ENCODE measurements around the gene RAB11FIP5. TPM values are rescaled to one million over a fixed set of nuclear protein-coding genes. Genes with fewer than 3 reads are reported as not detected.

Gene RAB11FIP5
- total and polyA plus RNA-seq, 2 of the 4 experiments (the other 2 are of a cell fraction) = 21.5 to 34.5 TPM

- Histone ChIP-seq H2BK5ac (ENCODE audit: low read depth, low read length, poor library complexity, severe bottlenecking) (no peak overlapping the region), H3K9me3 (ENCODE audit: control insufficient read depth, insufficient read depth, low read length) (no peaks in the 10 kb centered on the region), H3K4ac (ENCODE audit: low read depth, low read length) (no peak overlapping the region), H3K36me3 (ENCODE audit: control insufficient read depth, insufficient read depth, low read length) (peaks cover 3% of the 10 kb centered on the region; the same call in 1 of the 2 replicates), H2BK20ac (ENCODE audit: low read depth, low read length) (no peak overlapping the region), H3K18ac (ENCODE audit: low read depth, low read length) (no peak overlapping the region), H4K91ac (ENCODE audit: insufficient read depth, low read depth, low read length) (no peak overlapping the region), H3K4me1 (ENCODE audit: control insufficient read depth, insufficient read depth, low read length) (no peaks in the 10 kb centered on the region), H2AK5ac (ENCODE audit: low read depth, low read length) (no peak overlapping the region), H2AFZ (replicated peaks; ENCODE audit: low read length, poor library complexity) (no peak overlapping the region), H4K5ac (ENCODE audit: low read depth, low read length) (no peak overlapping the region), H3K9ac (ENCODE audit: low read depth, low read length) (no peak overlapping the region), H4K20me1 (ENCODE audit: insufficient read depth, low read length) (no peaks in the 10 kb centered on the region; the same call in 1 of the 2 replicates), H3K27me3 (ENCODE audit: control insufficient read depth, insufficient read depth, low read length) (no peaks in the 10 kb centered on the region), H3K14ac (replicated peaks; ENCODE audit: low read depth, low read length) (no peak overlapping the region), H3K4me3 (ENCODE audit: insufficient read depth, low read depth, low read length) (no peak overlapping the region), H3K4me2 (ENCODE audit: low read depth, low read length) (no peak overlapping the region), H4K8ac (ENCODE audit: low read depth in 2 of 2, low read length in 2 of 2) (no peak overlapping the region), H3K27ac (ENCODE audit: insufficient read depth, low read length) (no peak overlapping the region), H3K9me1 (ENCODE audit: insufficient read depth, low read length) (peaks cover 3% of the 10 kb centered on the region; the same call in 1 of the 2 replicates), H2BK120ac (ENCODE audit: low read depth, low read length) (no peak overlapping the region), H3K23ac (ENCODE audit: low read depth, low read length) (no peak overlapping the region), H3K56ac (ENCODE audit: extremely low read depth, insufficient read depth, low read length) (no peak overlapping the region), H2AK9ac (replicated peaks; ENCODE audit: low read depth, low read length, poor library complexity) (no peak overlapping the region), H2BK15ac (ENCODE audit: low read depth, low read length) (no peak overlapping the region), H3K79me1 (ENCODE audit: low read depth in 1 of 2, low read length in 2 of 2) (no peaks in the 10 kb centered on the region)
- DNase-seq (peak; percentile 48), ATAC-seq (ENCODE audit: low read depth) (peak; percentile 97)
- dilution Hi-C loops (cut with HindIII; ENCODE audit: low sequenced_read_pairs, unreplicated experiment) = no loop called here
- in situ Hi-C loops (cut with MboI; ENCODE audit: low sequenced_read_pairs) = no loop called here
- BruUV-seq (replicated peaks) = no TSS peak
- intact Hi-C loops (cut with micrococcal nuclease) = no loop called here
- whole genome bisulfite sequencing, 2 experiments (ENCODE audit: extremely low coverage in 2 of 2, insufficient read length in 1 of 2) = no CpG with 5 or more reads among the region's 1 CpG
- TF ChIP-seq MXI1 (IDR thresholded peaks at IDR 0.05; ENCODE audit: borderline replicate concordance, low read depth, low read length) (no peak), RFX5 (IDR thresholded peaks at IDR 0.05; ENCODE audit: low read depth, low read length) (no peak), MAFK (IDR thresholded peaks at IDR 0.05; ENCODE audit: low read depth, low read length) (no peak), FOS (IDR thresholded peaks at IDR 0.05; ENCODE audit: low read depth, low read length) (no peak), NFE2L2 (IDR thresholded peaks at IDR 0.05; ENCODE audit: low read depth, low read length) (0 out of 2 replicates have a peak, but pooled peaks have one; percentile 31), BHLHE40 (IDR thresholded peaks at IDR 0.05; ENCODE audit: low read depth, low read length) (no peak)
- ChIA-PET POLR2A (ENCODE audit: unreplicated experiment) (interaction anchor here (0.6 kb wide), 1 partner anchor 62 kb away, joined by 3 read pairs; no protein-coding TSS in a partner anchor), CTCF (no interaction called here)
These were observed 85.4 kb downstream of the RAB11FIP5 start for GRCh38 chr2:73027340-73027739.
